GM18505 (cell line): ENCODE measurements around the gene SLC43A3.

ENCODE experiments used
- ATAC-seq: cut with Tn5 transposase; IDR thresholded peaks from one replicate; pipeline ENCODE4 v1.9.1; 2021; ENCODE audit not compliant: unreplicated experiment
- POLR2A ChIP-seq: IDR thresholded peaks from 4 replicates; pipeline ENCODE4 v1.6.1; 2011; ENCODE audit warnings: borderline replicate concordance; ENCODE audit not compliant: insufficient read depth, insufficient read length; ENCODE audit errors: extremely low read depth

The SLC43A3 gene

GRCh38 chr11:57426929-57427726, at the start of gene SLC43A3:
Gene SLC43A3, minus strand, starts transcription at chr11:57427121. Its CDS starts 949 bp downstream, at chr11:57426172.
- TF ChIP-seq POLR2A = peak; percentile 87
- ATAC-seq = peak; percentile 64

GRCh38 chr11:57476047-57476756, 49.3 kb upstream of the SLC43A3 start:
- no peak for TF ChIP-seq POLR2A
- ATAC-seq = peak; percentile 32

- no peak for ATAC-seq
Measured at GRCh38 chr11:57475671-57476046, 48.7 kb upstream of the SLC43A3 start.

GRCh38 chr11:57475191-57475590, 48.3 kb upstream of the SLC43A3 start:
- no peak for ATAC-seq
- no peak for TF ChIP-seq POLR2A

More at GRCh38 chr11:57475671-57476046, 48.7 kb upstream of the SLC43A3 start:
- TF ChIP-seq POLR2A = no peak

GRCh38 chr11:57474803-57475115, 47.8 kb upstream of the SLC43A3 start:
- no peak for TF ChIP-seq POLR2A
- no peak for ATAC-seq

- no peak for TF ChIP-seq POLR2A
- ATAC-seq = no peak
Measured at GRCh38 chr11:57474017-57474802, 47.3 kb upstream of the SLC43A3 start.

GRCh38 chr11:57473285-57473841, 46.4 kb upstream of the SLC43A3 start:
- no peak for TF ChIP-seq POLR2A

GRCh38 chr11:57471496-57471895, 44.6 kb upstream of the SLC43A3 start:
- ATAC-seq = no peak
- no peak for TF ChIP-seq POLR2A

More at GRCh38 chr11:57473285-57473841, 46.4 kb upstream of the SLC43A3 start:
- ATAC-seq = no peak

GRCh38 chr11:57469268-57469667, 42.3 kb upstream of the SLC43A3 start:
- no peak for ATAC-seq
- no peak for TF ChIP-seq POLR2A

- ATAC-seq = no peak
- TF ChIP-seq POLR2A = no peak
Measured at GRCh38 chr11:57468276-57468675, 41.4 kb upstream of the SLC43A3 start.

- no peak for TF ChIP-seq POLR2A
- no peak for ATAC-seq
Measured at GRCh38 chr11:57467508-57468157, 40.7 kb upstream of the SLC43A3 start.

GRCh38 chr11:57466680-57467079, 39.8 kb upstream of the SLC43A3 start:
- TF ChIP-seq POLR2A = no peak
- ATAC-seq = no peak
